ENCODE measurements around the gene MRPS27. TPM values are rescaled to one million over a fixed set of nuclear protein-coding genes. Genes with fewer than 3 reads are reported as not detected.

Gene MRPS27
- total RNA-seq, 1 experiment from 2014 or later, result 61.2 TPM

DNA sequence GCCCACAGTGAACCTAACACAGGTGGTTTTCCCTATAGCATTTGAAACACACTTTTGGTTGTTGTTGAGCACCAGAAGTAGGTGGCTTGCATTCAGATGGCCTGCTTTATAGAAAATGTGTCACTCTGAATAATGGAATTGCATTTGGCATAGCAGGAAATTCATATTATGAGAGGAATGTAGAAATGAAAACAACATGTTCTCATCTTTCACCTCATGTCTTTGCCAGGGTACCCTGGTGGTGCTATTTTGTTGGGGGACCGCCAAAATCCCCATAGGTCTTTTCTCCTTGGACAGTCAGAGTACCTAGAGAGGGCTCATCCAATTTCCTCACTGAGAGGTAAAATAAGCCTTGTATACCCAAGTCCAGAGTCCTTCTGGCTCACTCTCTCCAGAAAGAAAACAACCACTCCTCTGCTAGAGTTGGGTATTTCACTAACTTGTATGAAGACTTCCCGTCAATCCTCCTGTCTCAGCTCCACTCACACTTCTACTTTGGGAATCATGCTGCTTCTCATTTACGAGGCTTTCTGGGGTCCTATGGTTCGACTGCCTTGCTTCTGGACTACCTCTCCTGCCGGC, 67.4 kb downstream of the MRPS27 start:
- no peak for DNase-seq
- H3K36me3 Mint-ChIP-seq (ENCODE audit: insufficient read depth, unreplicated experiment), result no peaks in the 10 kb centered on the region
- TF ChIP-seq, protein P1, sequence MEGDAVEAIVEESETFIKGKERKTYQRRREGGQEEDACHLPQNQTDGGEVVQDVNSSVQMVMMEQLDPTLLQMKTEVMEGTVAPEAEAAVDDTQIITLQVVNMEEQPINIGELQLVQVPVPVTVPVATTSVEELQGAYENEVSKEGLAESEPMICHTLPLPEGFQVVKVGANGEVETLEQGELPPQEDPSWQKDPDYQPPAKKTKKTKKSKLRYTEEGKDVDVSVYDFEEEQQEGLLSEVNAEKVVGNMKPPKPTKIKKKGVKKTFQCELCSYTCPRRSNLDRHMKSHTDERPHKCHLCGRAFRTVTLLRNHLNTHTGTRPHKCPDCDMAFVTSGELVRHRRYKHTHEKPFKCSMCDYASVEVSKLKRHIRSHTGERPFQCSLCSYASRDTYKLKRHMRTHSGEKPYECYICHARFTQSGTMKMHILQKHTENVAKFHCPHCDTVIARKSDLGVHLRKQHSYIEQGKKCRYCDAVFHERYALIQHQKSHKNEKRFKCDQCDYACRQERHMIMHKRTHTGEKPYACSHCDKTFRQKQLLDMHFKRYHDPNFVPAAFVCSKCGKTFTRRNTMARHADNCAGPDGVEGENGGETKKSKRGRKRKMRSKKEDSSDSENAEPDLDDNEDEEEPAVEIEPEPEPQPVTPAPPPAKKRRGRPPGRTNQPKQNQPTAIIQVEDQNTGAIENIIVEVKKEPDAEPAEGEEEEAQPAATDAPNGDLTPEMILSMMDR (IDR thresholded peaks at IDR 0.05; ENCODE audit: unreplicated experiment), result no peak
- BruUV-seq (replicated peaks), result no TSS peak
- no peaks in the 10 kb centered on the region for H3K27me3 Mint-ChIP-seq (ENCODE audit: unreplicated experiment)
- no peaks in the 10 kb centered on the region for H3K9me3 Mint-ChIP-seq (ENCODE audit: low read depth, unreplicated experiment)
- no peaks in the 10 kb centered on the region for H3K4me1 Mint-ChIP-seq (ENCODE audit: low read depth, unreplicated experiment)
- no peak overlapping the region for H3K4me3 Mint-ChIP-seq (ENCODE audit: low read depth, unreplicated experiment)
- intact Hi-C loops (cut with micrococcal nuclease; ENCODE audit: unreplicated experiment), result no loop called here
- H3K27ac Mint-ChIP-seq (ENCODE audit: unreplicated experiment), result no peak overlapping the region
- CTCF ChIA-PET, result no interaction called here

- H3K27me3 Mint-ChIP-seq (ENCODE audit: unreplicated experiment), result no peaks in the 10 kb centered on the region
- H3K4me1 Mint-ChIP-seq (ENCODE audit: low read depth, unreplicated experiment), result no peaks in the 10 kb centered on the region
- CTCF ChIA-PET, result no interaction called here
- no TSS peak for BruUV-seq (replicated peaks)
- H3K27ac Mint-ChIP-seq (ENCODE audit: unreplicated experiment), result no peak overlapping the region
- intact Hi-C loops (cut with micrococcal nuclease; ENCODE audit: unreplicated experiment), result no loop called here
- no peaks in the 10 kb centered on the region for H3K9me3 Mint-ChIP-seq (ENCODE audit: low read depth, unreplicated experiment)
- no peaks in the 10 kb centered on the region for H3K36me3 Mint-ChIP-seq (ENCODE audit: insufficient read depth, unreplicated experiment)
- TF ChIP-seq, protein P1 (IDR thresholded peaks at IDR 0.05; ENCODE audit: unreplicated experiment), result no peak
- no peak overlapping the region for H3K4me3 Mint-ChIP-seq (ENCODE audit: low read depth, unreplicated experiment)
- no peak for DNase-seq
These were observed 68.0 kb downstream of the MRPS27 start for GRCh38 chr5:72252008-72252407.

DNA sequence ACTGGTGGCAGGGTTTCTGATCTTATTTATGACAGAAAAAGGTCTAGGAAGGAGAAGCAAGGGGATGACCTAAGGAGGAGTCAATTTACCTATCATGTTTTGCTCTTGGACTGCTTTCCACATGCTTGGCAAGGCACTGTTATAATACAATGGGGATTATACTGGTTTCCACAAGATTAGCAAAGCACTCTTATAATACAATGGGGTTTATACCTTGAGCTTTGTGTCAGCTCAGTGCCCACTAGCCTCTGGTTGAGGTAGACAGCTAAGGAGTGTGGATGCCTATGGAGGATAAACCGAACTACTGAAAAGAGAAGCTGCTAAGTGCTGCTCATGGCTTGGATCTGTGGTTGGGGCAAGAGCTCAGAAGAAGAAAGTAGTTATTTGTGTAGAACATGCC, 68.7 kb downstream of the MRPS27 start:
- CTCF ChIA-PET, result no interaction called here
- H3K4me3 Mint-ChIP-seq (ENCODE audit: low read depth, unreplicated experiment), result no peak overlapping the region
- TF ChIP-seq, protein P1 (IDR thresholded peaks at IDR 0.05; ENCODE audit: unreplicated experiment), result no peak
- intact Hi-C loops (cut with micrococcal nuclease; ENCODE audit: unreplicated experiment), result no loop called here
- H3K9me3 Mint-ChIP-seq (ENCODE audit: low read depth, unreplicated experiment), result no peaks in the 10 kb centered on the region
- H3K4me1 Mint-ChIP-seq (ENCODE audit: low read depth, unreplicated experiment), result no peaks in the 10 kb centered on the region
- BruUV-seq (replicated peaks), result no TSS peak
- DNase-seq, result no peak
- H3K36me3 Mint-ChIP-seq (ENCODE audit: insufficient read depth, unreplicated experiment), result no peaks in the 10 kb centered on the region
- no peaks in the 10 kb centered on the region for H3K27me3 Mint-ChIP-seq (ENCODE audit: unreplicated experiment)
- no peak overlapping the region for H3K27ac Mint-ChIP-seq (ENCODE audit: unreplicated experiment)

DNA sequence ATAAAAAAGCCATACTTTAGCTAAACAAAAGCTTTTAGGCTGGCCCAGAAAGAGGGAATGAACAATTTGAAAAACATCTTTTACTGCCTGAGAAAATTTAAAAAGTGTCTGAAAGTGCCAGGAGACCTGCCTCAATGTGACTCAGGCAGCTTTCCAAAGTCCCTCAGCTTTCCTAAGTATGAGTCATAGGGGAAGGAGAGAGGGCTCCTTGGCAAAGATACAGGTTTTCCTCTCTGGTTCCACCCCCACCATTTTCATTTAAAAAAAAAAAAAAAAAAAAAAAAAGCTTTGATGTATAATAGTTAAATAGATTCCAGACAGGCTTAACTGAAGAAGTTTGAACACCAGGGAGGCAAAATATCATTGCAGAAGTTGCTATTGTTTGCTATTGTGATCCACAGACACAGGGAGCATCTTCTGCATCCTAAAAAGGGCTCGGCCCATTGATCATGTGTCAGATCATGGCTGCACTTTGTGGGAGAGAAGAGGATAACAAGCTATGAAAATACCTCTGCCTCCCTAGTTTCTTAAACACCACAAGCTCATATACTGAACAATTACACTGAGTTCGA, 71.5 kb downstream of the MRPS27 start:
- Mint-ChIP-seq H3K27ac (ENCODE audit: unreplicated experiment) (no peak overlapping the region), H3K9me3 (ENCODE audit: low read depth, unreplicated experiment) (no peaks in the 10 kb centered on the region), H3K36me3 (ENCODE audit: insufficient read depth, unreplicated experiment) (no peaks in the 10 kb centered on the region), H3K27me3 (ENCODE audit: unreplicated experiment) (no peaks in the 10 kb centered on the region), H3K4me3 (ENCODE audit: low read depth, unreplicated experiment) (no peak overlapping the region), H3K4me1 (ENCODE audit: low read depth, unreplicated experiment) (peaks cover 8% of the 10 kb centered on the region)
- TF ChIP-seq, protein P1 (IDR thresholded peaks at IDR 0.05; ENCODE audit: unreplicated experiment), result no peak
- no peak for DNase-seq
- CTCF ChIA-PET, result interaction anchor here (0.6 to 1.4 kb wide), 10 partner anchors 11 to 1056 kb away, joined by 3 to 12 read pairs (median 4); no protein-coding TSS in a partner anchor
- intact Hi-C loops (cut with micrococcal nuclease; ENCODE audit: unreplicated experiment), result loop anchor here (5.0 kb wide), 1 partner anchor 111 kb away; no protein-coding TSS in a partner anchor
- no TSS peak for BruUV-seq (replicated peaks)

Measured in Calu3 (cell line).